ENCODE data around the gene PSTPIP1.
A peak's percentile ranks its signal among the peaks of the same experiment; 100 is the strongest.

Gene PSTPIP1

DNA sequence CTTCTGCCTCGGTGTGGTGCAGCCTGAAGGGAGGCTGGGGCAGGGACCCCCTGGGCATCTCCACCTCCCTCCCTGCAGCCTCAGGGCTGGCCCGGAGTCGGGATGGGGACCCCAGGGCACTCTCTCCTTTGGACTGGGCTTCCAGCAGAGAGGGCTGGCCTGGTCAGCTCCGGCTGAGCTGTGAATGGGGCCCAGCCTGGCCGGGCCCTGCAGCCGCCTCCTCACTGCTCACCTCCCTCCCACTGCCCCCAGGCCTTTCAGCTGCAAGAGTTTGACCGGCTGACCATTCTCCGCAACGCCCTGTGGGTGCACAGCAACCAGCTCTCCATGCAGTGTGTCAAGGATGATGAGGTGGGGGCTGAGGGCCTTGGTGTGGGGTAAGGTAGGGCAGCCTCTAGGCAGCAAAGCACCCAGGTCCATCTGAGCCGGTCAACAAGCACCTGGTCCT is 36.0 kb downstream of the PSTPIP1 start:
- H3K4me3 ChIP-seq (ENCODE audit: low read length, poor library complexity, severe bottlenecking), result no peak overlapping the region
- H3K4me1 ChIP-seq (ENCODE audit: insufficient read depth, low read length, poor library complexity, severe bottlenecking), result peaks cover 5% of the 10 kb centered on the region
- H3K27me3 ChIP-seq (ENCODE audit: insufficient read depth, low read length, poor library complexity, severe bottlenecking), result no peaks in the 10 kb centered on the region
- H3K9me3 ChIP-seq (ENCODE audit: insufficient read depth, low read depth, low read length), result no peaks in the 10 kb centered on the region
- TF ChIP-seq, protein P1, sequence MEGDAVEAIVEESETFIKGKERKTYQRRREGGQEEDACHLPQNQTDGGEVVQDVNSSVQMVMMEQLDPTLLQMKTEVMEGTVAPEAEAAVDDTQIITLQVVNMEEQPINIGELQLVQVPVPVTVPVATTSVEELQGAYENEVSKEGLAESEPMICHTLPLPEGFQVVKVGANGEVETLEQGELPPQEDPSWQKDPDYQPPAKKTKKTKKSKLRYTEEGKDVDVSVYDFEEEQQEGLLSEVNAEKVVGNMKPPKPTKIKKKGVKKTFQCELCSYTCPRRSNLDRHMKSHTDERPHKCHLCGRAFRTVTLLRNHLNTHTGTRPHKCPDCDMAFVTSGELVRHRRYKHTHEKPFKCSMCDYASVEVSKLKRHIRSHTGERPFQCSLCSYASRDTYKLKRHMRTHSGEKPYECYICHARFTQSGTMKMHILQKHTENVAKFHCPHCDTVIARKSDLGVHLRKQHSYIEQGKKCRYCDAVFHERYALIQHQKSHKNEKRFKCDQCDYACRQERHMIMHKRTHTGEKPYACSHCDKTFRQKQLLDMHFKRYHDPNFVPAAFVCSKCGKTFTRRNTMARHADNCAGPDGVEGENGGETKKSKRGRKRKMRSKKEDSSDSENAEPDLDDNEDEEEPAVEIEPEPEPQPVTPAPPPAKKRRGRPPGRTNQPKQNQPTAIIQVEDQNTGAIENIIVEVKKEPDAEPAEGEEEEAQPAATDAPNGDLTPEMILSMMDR (conservative IDR thresholded peaks at IDR 0.05; ENCODE audit: low read length), result no peak
- TF ChIP-seq EZH2phosphoT487 (IDR thresholded peaks at IDR 0.05; ENCODE audit: borderline replicate concordance), result no peak
- peak overlapping the region; percentile 22 for H3K9ac ChIP-seq (ENCODE audit: low read depth, low read length, poor library complexity, severe bottlenecking)
- H3K36me3 ChIP-seq (ENCODE audit: insufficient read depth, low read length), result no peaks in the 10 kb centered on the region; the same call in 1 of the 2 replicates
- H3K79me2 ChIP-seq (ENCODE audit: insufficient read depth, low read length), result no peaks in the 10 kb centered on the region
- H4K20me1 ChIP-seq (ENCODE audit: insufficient read depth, low read length, poor library complexity, severe bottlenecking), result no peaks in the 10 kb centered on the region
- H3K9me2 ChIP-seq (replicated peaks; ENCODE audit: low read depth, low read length), result no peaks in the 10 kb centered on the region
- no peak overlapping the region for H2AFZ ChIP-seq (ENCODE audit: low read length)
- peak overlapping the region; percentile 34 for H3K4me2 ChIP-seq (ENCODE audit: low read depth, low read length, poor library complexity, severe bottlenecking)
- H3F3A ChIP-seq (ENCODE audit: low read depth), result no peaks in the 10 kb centered on the region

DNA sequence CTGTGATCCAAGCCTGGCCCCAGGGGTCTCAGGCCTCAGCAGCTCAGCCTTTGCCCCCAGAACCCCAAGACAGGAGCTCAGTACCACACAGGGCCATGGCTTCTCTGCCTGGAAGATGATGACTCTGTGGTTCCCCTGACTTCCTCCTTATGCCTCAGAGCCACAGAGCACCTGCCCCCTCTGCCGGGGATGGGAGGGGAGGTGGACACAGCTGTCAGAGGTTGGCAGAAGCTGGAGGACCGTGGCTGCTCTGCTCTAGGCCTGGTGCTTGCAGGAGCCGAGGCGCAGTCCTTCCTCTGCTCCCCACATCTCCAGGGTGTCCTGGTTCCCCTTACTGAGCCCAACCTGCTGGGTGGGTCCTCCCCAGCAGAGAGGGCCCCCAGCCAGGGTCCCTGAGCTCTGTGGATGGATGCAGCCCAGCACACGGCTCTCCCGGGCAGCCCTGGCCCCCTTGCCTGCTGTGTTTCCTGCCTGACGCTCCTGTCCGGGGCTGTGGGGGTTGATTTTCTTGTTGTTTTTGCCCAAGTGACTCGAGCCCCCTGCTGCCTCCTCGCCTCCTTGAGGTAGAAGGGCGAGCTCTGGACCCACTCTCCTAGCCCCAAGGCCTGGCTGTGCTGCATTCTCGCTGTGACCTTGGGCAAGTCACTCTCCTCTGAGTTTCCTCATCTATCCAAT is 36.6 kb downstream of the PSTPIP1 start:
- Histone ChIP-seq H4K20me1 (ENCODE audit: insufficient read depth, low read length, poor library complexity, severe bottlenecking) (no peaks in the 10 kb centered on the region), H2AFZ (ENCODE audit: low read length) (no peak overlapping the region), H3K9ac (ENCODE audit: low read depth, low read length, poor library complexity, severe bottlenecking) (peak overlapping the region; percentile 22), H3K36me3 (ENCODE audit: insufficient read depth, low read length) (no peaks in the 10 kb centered on the region; the same call in 1 of the 2 replicates), H3F3A (ENCODE audit: low read depth) (no peaks in the 10 kb centered on the region), H3K4me1 (ENCODE audit: insufficient read depth, low read length, poor library complexity, severe bottlenecking) (peaks cover 5% of the 10 kb centered on the region), H3K4me2 (ENCODE audit: low read depth, low read length, poor library complexity, severe bottlenecking) (peak overlapping the region; percentile 34), H3K79me2 (ENCODE audit: insufficient read depth, low read length) (no peaks in the 10 kb centered on the region), H3K9me2 (replicated peaks; ENCODE audit: low read depth, low read length) (no peaks in the 10 kb centered on the region), H3K4me3 (ENCODE audit: low read length, poor library complexity, severe bottlenecking) (no peak overlapping the region), H3K27me3 (ENCODE audit: insufficient read depth, low read length, poor library complexity, severe bottlenecking) (no peaks in the 10 kb centered on the region), H3K9me3 (ENCODE audit: insufficient read depth, low read depth, low read length) (no peaks in the 10 kb centered on the region)
- TF ChIP-seq EZH2phosphoT487 (IDR thresholded peaks at IDR 0.05; ENCODE audit: borderline replicate concordance), result no peak
- TF ChIP-seq, protein P1 (conservative IDR thresholded peaks at IDR 0.05; ENCODE audit: low read length), result peak; percentile 68

DNA sequence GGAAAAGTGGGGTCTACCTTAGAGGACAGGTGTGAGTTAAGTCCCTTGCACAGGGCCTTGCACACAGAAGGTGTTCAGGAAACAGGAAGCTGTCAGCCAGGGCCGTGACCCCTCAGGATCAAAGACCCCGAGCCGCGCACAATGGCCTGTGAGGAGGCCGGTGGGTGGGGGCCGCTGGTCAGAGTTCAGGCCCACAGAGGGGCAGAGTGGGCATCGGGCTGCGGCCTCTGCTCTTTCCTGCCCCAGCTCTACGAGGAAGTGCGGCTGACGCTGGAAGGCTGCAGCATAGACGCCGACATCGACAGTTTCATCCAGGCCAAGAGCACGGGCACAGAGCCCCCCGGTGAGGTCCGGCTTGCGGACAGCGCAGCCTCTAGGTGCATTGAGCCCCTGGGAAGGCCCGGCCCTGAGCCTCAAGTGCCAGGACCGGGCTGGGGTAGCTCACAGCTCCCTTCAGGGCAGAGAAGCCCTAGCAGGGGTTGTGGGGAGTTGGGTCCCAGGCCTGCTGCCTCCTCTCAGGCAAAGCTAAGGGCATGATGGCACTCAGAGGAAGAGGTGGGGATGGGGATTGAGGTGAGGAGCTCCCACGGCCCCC is 37.2 kb downstream of the PSTPIP1 start:
- Histone ChIP-seq H3K4me3 (ENCODE audit: low read length, poor library complexity, severe bottlenecking) (no peak overlapping the region), H3K9me3 (ENCODE audit: insufficient read depth, low read depth, low read length) (no peaks in the 10 kb centered on the region), H3K36me3 (ENCODE audit: insufficient read depth, low read length) (peaks cover 3% of the 10 kb centered on the region; the same call in 1 of the 2 replicates), H3K9me2 (replicated peaks; ENCODE audit: low read depth, low read length) (no peaks in the 10 kb centered on the region), H3F3A (ENCODE audit: low read depth) (no peaks in the 10 kb centered on the region), H2AFZ (ENCODE audit: low read length) (no peak overlapping the region), H3K4me2 (ENCODE audit: low read depth, low read length, poor library complexity, severe bottlenecking) (no peak overlapping the region), H3K9ac (ENCODE audit: low read depth, low read length, poor library complexity, severe bottlenecking) (no peak overlapping the region), H3K79me2 (ENCODE audit: insufficient read depth, low read length) (no peaks in the 10 kb centered on the region), H3K4me1 (ENCODE audit: insufficient read depth, low read length, poor library complexity, severe bottlenecking) (peaks cover 5% of the 10 kb centered on the region), H4K20me1 (ENCODE audit: insufficient read depth, low read length, poor library complexity, severe bottlenecking) (no peaks in the 10 kb centered on the region), H3K27me3 (ENCODE audit: insufficient read depth, low read length, poor library complexity, severe bottlenecking) (no peaks in the 10 kb centered on the region)
- no peak for TF ChIP-seq EZH2phosphoT487 (IDR thresholded peaks at IDR 0.05; ENCODE audit: borderline replicate concordance)
- TF ChIP-seq, protein P1 (conservative IDR thresholded peaks at IDR 0.05; ENCODE audit: low read length), result no peak
